ENCODE results near the gene OR4Q3. TPM values are rescaled to one million over a fixed set of nuclear protein-coding genes. Genes with fewer than 3 reads are reported as not detected.
"Not testable (repeated sequence)": the region's sequence is repeated elsewhere in the genome, so short reads cannot be mapped to it uniquely, and the experiment has no call there.

Gene OR4Q3
- not detected in 2 replicates for total RNA-seq (2014; rRNA removed; shearing (Covaris generic))

- peak; percentile 44 for DNase-seq (ENCODE audit: low spot score)
Observed at GRCh38 chr14:19743256-19743655, at the start of gene OR4Q3. OR4Q3 (plus strand) TSS chr14:19743571.

GRCh38 chr14:19729359-19729758 is 14.0 kb upstream of the OR4Q3 start:
- no peak for DNase-seq (ENCODE audit: low spot score)

- no peak for DNase-seq (ENCODE audit: low spot score)
Observed at GRCh38 chr14:19729763-19730162, 13.6 kb upstream of the OR4Q3 start.

GRCh38 chr14:19733893-19734292 is 9.5 kb upstream of the OR4Q3 start:
- not testable (repeated sequence) for DNase-seq (ENCODE audit: low spot score)

GRCh38 chr14:19752316-19752715 is 8.9 kb downstream of the OR4Q3 start:
- not testable (repeated sequence) for DNase-seq (ENCODE audit: low spot score)

GRCh38 chr14:19754172-19754571 is 10.8 kb downstream of the OR4Q3 start:
- DNase-seq (ENCODE audit: low spot score), result no peak

GRCh38 chr14:19771491-19771890 is 28.1 kb downstream of the OR4Q3 start:
- not testable (repeated sequence) for DNase-seq (ENCODE audit: low spot score)

GRCh38 chr14:19771895-19772430 is 28.6 kb downstream of the OR4Q3 start:
- no peak for DNase-seq (ENCODE audit: low spot score)

GRCh38 chr14:19772454-19772853 is 29.1 kb downstream of the OR4Q3 start:
- not testable (repeated sequence) for DNase-seq (ENCODE audit: low spot score)

- DNase-seq (ENCODE audit: low spot score), result not testable (repeated sequence)
Observed at GRCh38 chr14:19773204-19773603, 29.8 kb downstream of the OR4Q3 start, which contains the start of gene OR4M1. OR4M1 (plus strand) TSS chr14:19773504; CDS start chr14:19780323, 6,819 bp downstream.

- no peak for DNase-seq (ENCODE audit: low spot score)
Observed at GRCh38 chr14:19775587-19775986, 32.2 kb downstream of the OR4Q3 start.

GRCh38 chr14:19785848-19786247 is 42.5 kb downstream of the OR4Q3 start:
- DNase-seq (ENCODE audit: low spot score), result not testable (repeated sequence)

- not testable (repeated sequence) for DNase-seq (ENCODE audit: low spot score)
Observed at GRCh38 chr14:19787318-19787717, 43.9 kb downstream of the OR4Q3 start.

- DNase-seq (ENCODE audit: low spot score), result not testable (repeated sequence)
Observed at GRCh38 chr14:19788150-19788549, 44.8 kb downstream of the OR4Q3 start.

GRCh38 chr14:19796520-19797108 is 53.2 kb downstream of the OR4Q3 start:
- peak; percentile 21 for DNase-seq (ENCODE audit: low spot score)

Other genes starting within 250 kb of the OR4Q3 start
- gene OR11H2, start 29.7 kb upstream of the OR4Q3 start, total RNA-seq (2014; rRNA removed; shearing (Covaris generic)), result not detected in 2 replicates
- gene OR4M1, start 29.9 kb downstream of the OR4Q3 start, total RNA-seq (2014; rRNA removed; shearing (Covaris generic)), result 0.87 TPM in 1 of 2 replicates, not detected in the other
- 0.14 TPM in 1 of 2 replicates, not detected in the other for gene OR4N2, start 60.2 kb downstream of the OR4Q3 start, total RNA-seq (2014; rRNA removed; shearing (Covaris generic))
- not detected in 2 replicates for gene OR4K2, start 131.6 kb downstream of the OR4Q3 start, total RNA-seq (2014; rRNA removed; shearing (Covaris generic))
- not detected in 2 replicates for gene OR4K5, start 177.0 kb downstream of the OR4Q3 start, total RNA-seq (2014; rRNA removed; shearing (Covaris generic))
- not detected in 2 replicates for gene OR4K1, start 187.3 kb downstream of the OR4Q3 start, total RNA-seq (2014; rRNA removed; shearing (Covaris generic))
- not detected in 2 replicates for gene OR4K15, start 232.0 kb downstream of the OR4Q3 start, total RNA-seq (2014; rRNA removed; shearing (Covaris generic))